Progenitor cell of endocrine pancreas (in vitro differentiated cells): ENCODE data around the gene IRX4. TPM values are rescaled to one million over a fixed set of nuclear protein-coding genes. Genes with fewer than 3 reads are reported as not detected.

Experiments used
- DNase-seq: peaks from one replicate; pipeline ENCODE4 v3.0.0; 2021; ENCODE audit warnings: low spot score; ENCODE audit not compliant: unreplicated experiment
- H3K27ac Mint-ChIP-seq: 2 replicates; pipeline ENCODE4 v1.8.0; 2021; ENCODE audit warnings: mild to moderate bottlenecking, moderate library complexity, mixed read lengths
- H3K27me3 Mint-ChIP-seq: 2 replicates; pipeline ENCODE4 v1.8.0; 2021; ENCODE audit warnings: mixed read lengths
- H3K36me3 Mint-ChIP-seq: 2 replicates; pipeline ENCODE4 v1.8.0; 2022; ENCODE audit warnings: mixed read lengths; ENCODE audit not compliant: insufficient read depth
- H3K4me1 Mint-ChIP-seq: 2 replicates; pipeline ENCODE4 v1.8.0; 2021; ENCODE audit warnings: low read depth, mixed read lengths
- H3K4me3 Mint-ChIP-seq: 2 replicates; pipeline ENCODE4 v1.8.0; 2021; ENCODE audit warnings: low read depth, mild to moderate bottlenecking, moderate library complexity, mixed read lengths
- H3K9me3 Mint-ChIP-seq: 2 replicates; pipeline ENCODE4 v1.8.0; 2021; ENCODE audit warnings: low read depth, mixed read lengths
- total RNA-seq: library from RNA; stranded (reverse); gene quantifications from 2 replicates; pipeline ENCODE4 v1.2.1, GENCODE V29; 2021
- TF ChIP-seq, protein P1 (sequence below): fragments of 200-600 bp; sonication (generic); IDR thresholded peaks from one replicate; pipeline ENCODE4 v1.5.0; 2021; ENCODE audit warnings: antibody characterized with exemption, mild to moderate bottlenecking; ENCODE audit not compliant: unreplicated experiment

Gene IRX4
- total RNA-seq, 1 donor from 2014 or later = 0.17 TPM

DNA sequence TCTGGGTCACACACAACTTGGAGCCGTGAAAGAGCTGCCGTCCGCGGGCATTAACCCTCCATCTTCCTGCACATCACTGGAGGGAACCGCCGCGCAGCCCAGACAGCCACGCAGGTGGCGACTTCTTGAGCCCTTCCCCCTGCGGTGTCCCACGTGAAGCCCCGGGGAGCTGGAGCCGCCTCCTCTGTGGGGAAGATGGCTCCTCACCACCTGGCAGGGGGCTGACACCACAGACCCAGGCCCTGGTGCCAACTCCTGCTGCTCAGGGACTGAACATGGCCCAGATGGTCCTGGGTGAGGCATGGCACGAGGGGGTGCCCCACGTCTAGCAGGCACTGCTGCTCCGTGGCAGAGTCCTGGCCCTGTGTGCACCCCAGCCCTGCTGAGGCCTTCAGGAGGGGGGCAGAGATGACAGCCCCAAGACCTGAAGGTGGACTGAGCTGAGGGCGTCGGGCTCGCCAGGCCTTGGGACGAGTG, 42.6 kb downstream of the IRX4 start:
- no peak for DNase-seq
- H3K4me1 Mint-ChIP-seq = peaks cover 8% of the 10 kb centered on the region
- TF ChIP-seq, protein P1, sequence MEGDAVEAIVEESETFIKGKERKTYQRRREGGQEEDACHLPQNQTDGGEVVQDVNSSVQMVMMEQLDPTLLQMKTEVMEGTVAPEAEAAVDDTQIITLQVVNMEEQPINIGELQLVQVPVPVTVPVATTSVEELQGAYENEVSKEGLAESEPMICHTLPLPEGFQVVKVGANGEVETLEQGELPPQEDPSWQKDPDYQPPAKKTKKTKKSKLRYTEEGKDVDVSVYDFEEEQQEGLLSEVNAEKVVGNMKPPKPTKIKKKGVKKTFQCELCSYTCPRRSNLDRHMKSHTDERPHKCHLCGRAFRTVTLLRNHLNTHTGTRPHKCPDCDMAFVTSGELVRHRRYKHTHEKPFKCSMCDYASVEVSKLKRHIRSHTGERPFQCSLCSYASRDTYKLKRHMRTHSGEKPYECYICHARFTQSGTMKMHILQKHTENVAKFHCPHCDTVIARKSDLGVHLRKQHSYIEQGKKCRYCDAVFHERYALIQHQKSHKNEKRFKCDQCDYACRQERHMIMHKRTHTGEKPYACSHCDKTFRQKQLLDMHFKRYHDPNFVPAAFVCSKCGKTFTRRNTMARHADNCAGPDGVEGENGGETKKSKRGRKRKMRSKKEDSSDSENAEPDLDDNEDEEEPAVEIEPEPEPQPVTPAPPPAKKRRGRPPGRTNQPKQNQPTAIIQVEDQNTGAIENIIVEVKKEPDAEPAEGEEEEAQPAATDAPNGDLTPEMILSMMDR = no peak
- H3K9me3 Mint-ChIP-seq = no peaks in the 10 kb centered on the region
- H3K4me3 Mint-ChIP-seq = no peak overlapping the region
- H3K27me3 Mint-ChIP-seq = peaks cover 51% of the 10 kb centered on the region
- H3K27ac Mint-ChIP-seq = no peak overlapping the region
- no peaks in the 10 kb centered on the region for H3K36me3 Mint-ChIP-seq

DNA sequence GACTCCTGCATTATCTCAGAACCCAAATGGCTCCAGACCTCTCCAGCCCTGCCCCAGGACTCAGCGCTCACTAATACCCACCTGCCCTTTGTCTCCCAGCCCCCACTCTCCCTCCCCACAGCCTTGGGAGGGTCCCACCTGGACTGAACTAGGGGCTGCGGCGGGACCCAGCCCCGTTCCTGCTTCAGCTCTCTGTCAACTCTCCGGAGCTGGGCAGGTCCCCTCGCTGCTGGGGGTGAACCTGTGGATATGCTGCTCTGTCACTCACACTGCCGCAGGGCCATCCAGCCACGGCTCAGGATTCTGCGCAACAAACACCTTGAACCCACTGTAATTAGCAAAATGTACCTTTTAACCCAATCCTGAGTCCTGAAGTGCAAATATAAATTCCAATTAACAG, 44.7 kb downstream of the IRX4 start:
- no peak overlapping the region for H3K4me3 Mint-ChIP-seq
- TF ChIP-seq, protein P1 = no peak
- peaks cover 8% of the 10 kb centered on the region for H3K4me1 Mint-ChIP-seq
- DNase-seq = no peak
- no peaks in the 10 kb centered on the region for H3K9me3 Mint-ChIP-seq
- H3K27me3 Mint-ChIP-seq = peaks cover 66% of the 10 kb centered on the region
- H3K36me3 Mint-ChIP-seq = no peaks in the 10 kb centered on the region
- H3K27ac Mint-ChIP-seq = no peak overlapping the region

DNA sequence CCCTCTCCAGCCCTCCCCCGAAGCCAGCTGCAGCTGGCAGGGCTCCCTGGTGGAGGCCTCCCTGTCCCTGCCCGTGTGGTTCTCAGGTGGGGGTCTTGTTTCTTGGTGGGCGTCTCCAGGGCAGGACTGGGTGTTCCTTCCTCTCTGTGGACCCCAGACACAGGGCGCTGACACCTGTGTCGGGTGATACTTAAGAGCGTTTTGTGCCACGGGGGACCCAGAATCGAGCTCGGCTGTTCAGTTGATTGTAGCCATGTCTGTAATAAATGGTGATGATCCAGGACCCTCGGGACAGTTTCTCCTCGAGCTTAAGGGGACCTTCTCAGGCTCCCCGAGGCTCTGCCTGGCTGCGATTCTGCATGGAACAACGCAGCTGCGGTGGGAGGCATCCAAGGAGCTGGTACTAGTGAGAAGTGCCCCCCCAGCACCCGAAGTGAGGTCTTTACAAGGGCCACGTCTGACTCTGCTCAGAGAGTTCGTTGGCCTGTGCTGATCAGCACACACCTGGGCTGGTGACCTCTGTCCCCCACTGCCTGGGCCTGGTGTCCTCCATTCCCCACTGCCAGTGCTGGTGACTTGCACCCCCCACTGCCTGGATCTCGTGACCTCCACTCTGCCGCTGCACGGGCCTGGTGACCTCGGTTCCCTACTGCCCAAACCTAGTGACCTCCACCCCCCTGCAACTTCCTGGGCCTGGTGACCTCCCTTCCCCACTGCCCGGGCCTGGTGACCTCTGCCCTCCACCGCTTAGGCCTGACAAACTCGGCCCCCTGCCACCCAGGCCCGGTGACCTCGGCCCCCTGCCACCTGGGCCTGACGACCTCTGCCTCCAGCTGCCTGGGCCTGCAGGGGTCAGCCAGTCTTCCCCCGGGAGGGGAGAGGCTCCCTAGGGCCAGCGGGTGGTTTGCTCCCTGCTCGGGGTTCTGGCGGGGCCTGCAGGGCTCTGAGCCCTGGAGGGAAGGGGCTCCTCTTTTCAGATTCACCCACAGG, 45.5 kb downstream of the IRX4 start:
- no peak for DNase-seq
- Mint-ChIP-seq H3K4me1 (peaks cover 8% of the 10 kb centered on the region), H3K27ac (no peak overlapping the region), H3K4me3 (no peak overlapping the region), H3K36me3 (no peaks in the 10 kb centered on the region), H3K27me3 (peaks cover 69% of the 10 kb centered on the region), H3K9me3 (no peaks in the 10 kb centered on the region)
- TF ChIP-seq, protein P1 = no peak

DNA sequence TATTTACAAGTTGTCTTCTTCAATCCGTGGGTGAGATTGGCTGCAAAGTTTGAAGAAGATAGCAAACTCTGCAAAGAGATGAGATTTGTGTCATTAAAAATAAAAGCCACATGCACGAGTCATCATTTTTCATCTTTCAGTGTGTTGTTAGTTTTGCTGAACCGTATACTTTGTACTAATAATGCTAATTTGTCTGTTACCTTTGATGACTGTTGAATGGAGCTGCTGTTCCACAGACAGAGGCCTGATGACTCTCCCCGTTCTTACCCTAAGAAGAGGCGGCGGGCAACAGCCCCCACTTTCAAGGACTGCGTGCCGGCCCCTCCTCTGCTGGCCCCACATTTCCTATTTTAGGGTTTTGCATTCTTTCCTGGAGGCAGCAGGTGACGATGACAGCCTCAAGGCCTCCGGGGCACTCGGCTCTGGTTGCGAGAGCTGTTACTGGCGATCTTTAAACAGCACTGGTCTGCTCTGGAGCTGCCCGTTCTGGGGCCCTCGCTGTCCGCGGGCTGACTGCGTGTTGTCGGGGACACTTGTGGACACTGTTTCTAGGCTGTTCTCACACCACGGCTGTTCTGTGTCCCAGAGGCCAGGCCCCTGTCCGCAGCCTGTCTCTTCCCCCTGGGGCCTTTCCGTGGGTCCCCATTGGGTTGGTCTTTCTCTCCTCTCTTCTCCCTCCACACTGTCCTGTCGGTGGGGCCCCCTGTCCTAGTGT, 46.4 kb downstream of the IRX4 start:
- Mint-ChIP-seq H3K4me1 (peaks cover 3% of the 10 kb centered on the region), H3K4me3 (no peak overlapping the region), H3K27me3 (peaks cover 66% of the 10 kb centered on the region), H3K27ac (no peak overlapping the region), H3K36me3 (no peaks in the 10 kb centered on the region), H3K9me3 (no peaks in the 10 kb centered on the region)
- no peak for DNase-seq
- TF ChIP-seq, protein P1 = no peak

DNA sequence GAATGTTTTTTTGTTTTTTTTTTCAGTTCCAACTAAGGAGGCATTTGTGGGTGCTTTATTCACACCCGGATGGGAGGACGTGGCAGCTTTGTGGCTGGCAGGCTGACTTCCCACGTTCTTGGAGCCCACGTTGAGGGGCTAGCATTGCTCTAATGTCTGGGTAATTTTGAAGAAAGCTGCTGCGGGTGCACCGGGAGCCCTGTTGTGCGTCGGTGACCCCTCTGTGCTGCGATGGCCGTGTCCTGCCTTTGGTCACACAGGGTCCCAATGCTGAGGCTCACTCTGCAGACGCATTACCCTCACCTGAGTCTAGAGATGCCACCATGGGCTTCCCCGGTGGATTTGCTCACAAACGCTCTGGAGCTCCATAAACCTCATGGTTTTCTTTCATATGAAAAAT, 47.3 kb downstream of the IRX4 start:
- no peak overlapping the region for H3K4me3 Mint-ChIP-seq
- no peak for DNase-seq
- TF ChIP-seq, protein P1 = no peak
- no peak overlapping the region for H3K27ac Mint-ChIP-seq
- H3K9me3 Mint-ChIP-seq = no peaks in the 10 kb centered on the region
- no peaks in the 10 kb centered on the region for H3K36me3 Mint-ChIP-seq
- H3K27me3 Mint-ChIP-seq = peaks cover 63% of the 10 kb centered on the region
- peaks cover under 1% of the 10 kb centered on the region for H3K4me1 Mint-ChIP-seq
